Testis (tissue), 2 donors: ENCODE results near the gene UBB.

Experiments
- CTCF ChIP-seq, 3 experiments: fragments of 450-650 bp in 2 of 3; fragments of 200-600 bp in 1 of 3; sonication (generic) in 1 of 3; IDR thresholded peaks; one replicate each; pipeline ENCODE4 v1.5.1; 2016 to 2019; ENCODE audit warnings: antibody characterized with exemption in 3 of 3, mild to moderate bottlenecking in 2 of 3, moderate library complexity in 1 of 3
- POLR2A ChIP-seq: fragments of 450-650 bp; IDR thresholded peaks from one replicate; pipeline ENCODE4 v1.6.1; 2017; ENCODE audit warnings: antibody characterized with exemption, mild to moderate bottlenecking, moderate library complexity

GRCh38 chr17:16422416-16422815 is 41.5 kb downstream of the UBB start:
- TF ChIP-seq CTCF (IDR thresholded peaks at IDR 0.05) (no peak), POLR2A (no peak)
